ENCODE measurements around the gene CD160.

The CD160 gene

DNA sequence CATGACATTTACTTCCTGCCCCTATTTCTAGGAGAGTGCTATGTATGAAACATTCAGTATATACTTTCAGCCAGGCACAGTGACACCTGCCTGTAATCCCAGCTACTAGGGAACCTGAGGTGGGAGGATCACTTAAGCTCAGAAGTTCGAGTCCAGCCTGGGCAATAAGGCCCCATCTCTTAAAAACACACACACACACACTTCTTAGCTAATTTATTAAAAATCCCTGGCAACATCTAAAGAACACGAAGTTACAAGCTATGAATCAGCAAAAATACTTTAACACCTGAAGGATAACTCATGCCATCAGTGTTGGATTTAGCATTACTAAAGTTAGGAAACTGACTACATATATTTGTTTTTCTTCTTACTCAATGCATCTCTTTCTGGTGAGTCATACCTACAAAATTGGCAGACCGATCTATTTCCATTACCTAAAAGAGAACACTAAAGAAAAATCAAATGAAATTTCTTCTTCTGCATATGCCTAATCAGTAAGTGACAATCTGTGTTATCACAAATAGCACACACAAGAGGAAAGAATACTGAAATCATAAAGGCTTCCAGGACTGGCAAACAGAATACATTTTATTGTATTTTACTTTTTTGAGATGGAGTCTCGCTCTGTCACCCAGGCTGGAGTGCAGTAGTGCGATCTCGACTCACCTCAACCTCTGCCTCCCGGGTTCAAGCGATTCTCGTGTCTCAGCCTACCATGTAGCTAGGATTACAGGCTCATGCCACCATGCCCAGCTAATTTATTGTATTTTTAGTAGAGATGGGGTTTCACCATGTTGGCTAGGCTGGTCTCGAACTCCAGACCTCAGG lies 63.2 kb downstream of the CD160 start:
- Histone ChIP-seq H3K27ac (no peak overlapping the region), H3K4me1 (ENCODE audit: low read depth, poor library complexity, severe bottlenecking) (peaks cover 64% of the 10 kb centered on the region), H3K36me3 (ENCODE audit: insufficient read depth) (0 out of 2 replicates have a peak, but pooled peaks cover 4% of the 10 kb centered on the region), H3K27me3 (ENCODE audit: insufficient read depth, low read depth) (no peaks in the 10 kb centered on the region), H3K9ac (no peak overlapping the region), H3K79me2 (ENCODE audit: insufficient read depth, low read depth) (peaks cover 14% of the 10 kb centered on the region; the same call in 1 of the 2 replicates), H2AFZ (ENCODE audit: low read depth) (no peak overlapping the region), H3K4me2 (no peak overlapping the region), H3K4me3 (IDR thresholded peaks at IDR 0.05; ENCODE audit: insufficient read depth, low read depth, low read length) (no peak overlapping the region), H4K20me1 (ENCODE audit: insufficient read depth) (no peaks in the 10 kb centered on the region)
- TF ChIP-seq, protein P1, sequence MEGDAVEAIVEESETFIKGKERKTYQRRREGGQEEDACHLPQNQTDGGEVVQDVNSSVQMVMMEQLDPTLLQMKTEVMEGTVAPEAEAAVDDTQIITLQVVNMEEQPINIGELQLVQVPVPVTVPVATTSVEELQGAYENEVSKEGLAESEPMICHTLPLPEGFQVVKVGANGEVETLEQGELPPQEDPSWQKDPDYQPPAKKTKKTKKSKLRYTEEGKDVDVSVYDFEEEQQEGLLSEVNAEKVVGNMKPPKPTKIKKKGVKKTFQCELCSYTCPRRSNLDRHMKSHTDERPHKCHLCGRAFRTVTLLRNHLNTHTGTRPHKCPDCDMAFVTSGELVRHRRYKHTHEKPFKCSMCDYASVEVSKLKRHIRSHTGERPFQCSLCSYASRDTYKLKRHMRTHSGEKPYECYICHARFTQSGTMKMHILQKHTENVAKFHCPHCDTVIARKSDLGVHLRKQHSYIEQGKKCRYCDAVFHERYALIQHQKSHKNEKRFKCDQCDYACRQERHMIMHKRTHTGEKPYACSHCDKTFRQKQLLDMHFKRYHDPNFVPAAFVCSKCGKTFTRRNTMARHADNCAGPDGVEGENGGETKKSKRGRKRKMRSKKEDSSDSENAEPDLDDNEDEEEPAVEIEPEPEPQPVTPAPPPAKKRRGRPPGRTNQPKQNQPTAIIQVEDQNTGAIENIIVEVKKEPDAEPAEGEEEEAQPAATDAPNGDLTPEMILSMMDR (conservative IDR thresholded peaks at IDR 0.05; ENCODE audit: low read depth, low read length), result no peak

DNA sequence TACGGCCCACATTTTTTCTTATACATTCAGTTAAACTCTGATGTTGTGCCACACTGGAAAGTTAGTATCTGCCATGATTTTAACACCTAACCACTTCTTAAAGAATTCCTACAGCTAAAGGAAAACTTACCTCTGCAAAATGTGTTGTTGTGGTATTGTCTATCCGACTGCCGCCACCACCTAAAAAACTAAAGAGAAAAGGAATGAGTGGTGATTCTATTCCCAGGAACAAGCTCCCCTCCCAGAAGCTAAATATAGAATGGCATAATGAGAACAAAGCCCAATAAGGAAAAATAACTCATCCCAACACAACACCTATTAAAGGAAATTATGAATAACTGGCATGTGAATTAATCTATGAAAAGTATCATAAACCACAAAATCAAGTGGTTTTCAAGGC lies 65.1 kb downstream of the CD160 start:
- Histone ChIP-seq H2AFZ (ENCODE audit: low read depth) (no peak overlapping the region), H4K20me1 (ENCODE audit: insufficient read depth) (no peaks in the 10 kb centered on the region), H3K4me3 (IDR thresholded peaks at IDR 0.05; ENCODE audit: insufficient read depth, low read depth, low read length) (no peak overlapping the region), H3K9ac (no peak overlapping the region), H3K4me2 (no peak overlapping the region; the same call in 1 of the 2 replicates), H3K36me3 (ENCODE audit: insufficient read depth) (0 out of 2 replicates have a peak, but pooled peaks cover 4% of the 10 kb centered on the region), H3K4me1 (ENCODE audit: low read depth, poor library complexity, severe bottlenecking) (peaks cover 69% of the 10 kb centered on the region), H3K27ac (no peak overlapping the region), H3K27me3 (ENCODE audit: insufficient read depth, low read depth) (no peaks in the 10 kb centered on the region), H3K79me2 (ENCODE audit: insufficient read depth, low read depth) (peaks cover 14% of the 10 kb centered on the region; the same call in 1 of the 2 replicates)
- TF ChIP-seq, protein P1 (conservative IDR thresholded peaks at IDR 0.05; ENCODE audit: low read depth, low read length), result no peak

DNA sequence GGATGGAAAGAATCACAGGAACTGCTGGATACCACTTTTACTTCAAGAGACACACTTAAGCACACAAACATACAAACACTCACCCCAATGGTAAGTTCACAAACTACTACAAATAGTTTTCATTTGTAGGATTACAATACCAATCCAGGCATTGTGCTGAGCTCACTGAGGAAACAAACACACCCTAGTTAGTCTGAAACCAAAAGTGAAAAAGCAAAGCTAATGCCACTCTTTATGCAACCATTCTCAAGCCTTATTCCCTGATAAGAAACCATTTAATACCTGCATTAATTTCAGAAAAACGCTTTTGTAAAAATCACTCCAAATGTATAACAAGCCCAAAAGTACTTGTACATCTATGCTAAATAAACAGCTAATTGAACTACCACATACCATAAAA lies 66.2 kb downstream of the CD160 start:
- H3K4me3 ChIP-seq (IDR thresholded peaks at IDR 0.05; ENCODE audit: insufficient read depth, low read depth, low read length), result peak overlapping the region; percentile 91
- H3K4me2 ChIP-seq, result peak overlapping the region; percentile 83
- H3K79me2 ChIP-seq (ENCODE audit: insufficient read depth, low read depth), result peaks cover 18% of the 10 kb centered on the region; the same call in 1 of the 2 replicates
- no peaks in the 10 kb centered on the region for H4K20me1 ChIP-seq (ENCODE audit: insufficient read depth)
- H3K27me3 ChIP-seq (ENCODE audit: insufficient read depth, low read depth), result no peaks in the 10 kb centered on the region
- peak overlapping the region; percentile 5; the same call in 1 of the 2 replicates for H3K9ac ChIP-seq
- 0 out of 2 replicates have a peak, but pooled peaks cover 4% of the 10 kb centered on the region for H3K36me3 ChIP-seq (ENCODE audit: insufficient read depth)
- H3K4me1 ChIP-seq (ENCODE audit: low read depth, poor library complexity, severe bottlenecking), result peaks cover 68% of the 10 kb centered on the region
- H3K27ac ChIP-seq, result peak overlapping the region; percentile 51
- TF ChIP-seq, protein P1 (conservative IDR thresholded peaks at IDR 0.05; ENCODE audit: low read depth, low read length), result no peak
- no peak overlapping the region for H2AFZ ChIP-seq (ENCODE audit: low read depth)

DNA sequence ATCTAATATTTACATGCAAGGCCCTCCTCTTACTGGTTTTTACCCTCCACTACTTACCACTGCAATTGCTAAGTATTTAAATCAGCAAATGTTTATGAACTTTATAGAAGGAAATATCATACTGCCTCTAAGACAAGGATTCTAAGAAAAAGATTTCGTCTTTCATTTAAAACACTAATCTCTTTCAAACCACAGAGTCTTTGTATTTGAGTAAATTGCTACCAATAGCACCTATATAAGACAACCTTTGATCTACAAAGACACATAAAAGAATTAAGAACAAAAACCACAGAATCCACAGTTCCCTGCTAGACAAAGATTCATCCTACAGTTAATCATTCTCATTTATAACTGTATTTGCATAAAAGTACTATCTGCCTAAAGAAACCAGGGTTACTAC lies 67.0 kb downstream of the CD160 start:
- peaks cover 61% of the 10 kb centered on the region for H3K4me1 ChIP-seq (ENCODE audit: low read depth, poor library complexity, severe bottlenecking)
- H3K9ac ChIP-seq, result peak overlapping the region; percentile 5; the same call in 1 of the 2 replicates
- H2AFZ ChIP-seq (ENCODE audit: low read depth), result no peak overlapping the region
- H3K79me2 ChIP-seq (ENCODE audit: insufficient read depth, low read depth), result peaks cover 19% of the 10 kb centered on the region; the same call in 1 of the 2 replicates
- peak overlapping the region; percentile 91 for H3K4me3 ChIP-seq (IDR thresholded peaks at IDR 0.05; ENCODE audit: insufficient read depth, low read depth, low read length)
- 0 out of 2 replicates have a peak, but pooled peaks cover 4% of the 10 kb centered on the region for H3K36me3 ChIP-seq (ENCODE audit: insufficient read depth)
- no peaks in the 10 kb centered on the region for H3K27me3 ChIP-seq (ENCODE audit: insufficient read depth, low read depth)
- no peaks in the 10 kb centered on the region for H4K20me1 ChIP-seq (ENCODE audit: insufficient read depth)
- H3K27ac ChIP-seq, result peak overlapping the region; percentile 51
- H3K4me2 ChIP-seq, result peak overlapping the region; percentile 83
- TF ChIP-seq, protein P1 (conservative IDR thresholded peaks at IDR 0.05; ENCODE audit: low read depth, low read length), result no peak

All from KMS-11 (cell line).